ENCODE data around the gene APPL2. TPM values are rescaled to one million over a fixed set of nuclear protein-coding genes. Genes with fewer than 3 reads are reported as not detected.
"Not testable (repeated sequence)": the region's sequence is repeated elsewhere in the genome, so short reads cannot be mapped to it uniquely, and the experiment has no call there.

The APPL2 gene
- total RNA-seq, 2 experiments from 2014 or later, result 13.9 to 17.2 TPM

DNA sequence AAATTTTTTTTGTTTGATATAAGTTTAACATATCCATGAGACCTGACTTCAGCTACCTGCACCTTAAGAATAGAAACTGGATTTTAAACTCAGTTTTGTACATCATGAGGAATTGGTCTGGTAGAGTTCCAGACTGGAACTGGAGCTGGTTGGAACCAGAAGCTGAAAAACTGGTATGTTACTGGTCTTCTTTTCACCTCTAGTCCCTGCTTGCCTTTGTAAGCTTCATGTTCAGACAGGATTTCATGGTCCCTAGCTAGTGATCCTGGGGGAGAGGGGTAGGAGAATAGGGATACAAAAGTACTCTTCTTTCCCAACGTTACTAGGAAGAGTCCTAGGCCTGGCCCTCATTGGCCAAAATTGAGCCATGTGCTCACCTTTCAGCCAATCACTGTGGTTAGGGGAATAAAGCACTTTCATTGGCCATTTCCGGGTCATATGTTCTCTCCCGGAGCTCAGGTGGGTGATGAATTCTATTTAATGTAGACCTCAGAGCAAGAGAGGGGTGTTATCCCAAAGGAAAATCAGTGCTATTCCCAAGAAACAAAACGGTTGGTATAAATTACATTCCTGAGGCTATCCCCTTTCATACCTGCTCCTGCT lies 36.9 kb upstream of the APPL2 start:
- ATAC-seq, result no peak
- POLR2A ChIA-PET, result no interaction called here
- intact Hi-C loops (cut with DNase I, micrococcal nuclease), result no loop called here
- Mint-ChIP-seq H3K27ac (no peak overlapping the region), H3K9me3 (ENCODE audit: low read depth) (no peaks in the 10 kb centered on the region), H3K36me3 (ENCODE audit: low read depth) (no peaks in the 10 kb centered on the region), H3K4me1 (peaks cover 3% of the 10 kb centered on the region), H3K27me3 (no peaks in the 10 kb centered on the region), H3K4me3 (no peak overlapping the region)
- CTCF ChIA-PET, result interaction anchor here (0.8 kb wide), 1 partner anchor 110 kb away, joined by 3 read pairs; no protein-coding TSS in a partner anchor
- DNase-seq, result no peak

DNA sequence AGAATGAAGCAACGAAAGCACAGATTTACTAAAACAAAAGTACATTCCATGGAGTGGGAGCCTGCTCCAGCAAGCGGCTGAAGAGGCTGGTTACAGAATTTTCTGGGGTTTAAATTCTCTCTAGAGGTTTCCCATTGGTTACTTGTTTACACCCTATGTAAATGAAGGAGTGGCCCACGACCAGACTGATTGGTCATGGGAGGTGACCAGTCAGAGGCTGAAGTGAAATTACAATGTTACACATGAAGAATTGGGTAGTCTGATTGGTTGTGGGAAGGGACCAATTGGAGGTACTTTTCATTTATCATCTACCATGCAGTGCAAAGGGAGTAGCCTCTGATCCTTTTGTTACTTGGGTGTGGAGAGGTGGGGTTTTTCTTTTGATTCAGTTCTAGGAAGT lies 36.2 kb upstream of the APPL2 start:
- CTCF ChIA-PET, result no interaction called here

DNA sequence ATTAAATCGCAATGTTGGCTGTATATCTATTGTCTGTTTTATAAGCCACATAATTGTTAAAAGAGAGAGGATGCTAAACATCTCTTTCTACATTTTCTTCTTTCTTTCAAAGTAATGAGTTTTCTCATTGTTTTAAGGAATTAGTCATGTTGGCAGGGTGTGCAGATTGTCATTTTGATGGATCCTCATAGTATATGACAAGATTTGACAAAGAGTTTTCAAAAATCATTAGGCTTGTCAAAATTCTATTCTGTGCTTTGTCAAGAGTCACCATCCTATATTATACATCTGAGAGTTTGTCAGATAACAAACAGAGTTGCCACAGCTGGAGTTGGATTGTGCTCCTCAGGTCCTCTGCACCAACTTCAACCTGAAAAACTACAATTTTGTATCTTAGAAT lies 35.4 kb upstream of the APPL2 start:
- H3K27me3 Mint-ChIP-seq, result no peaks in the 10 kb centered on the region
- H3K4me1 Mint-ChIP-seq, result peaks cover 2% of the 10 kb centered on the region
- no peak overlapping the region for H3K4me3 Mint-ChIP-seq
- no peak overlapping the region for H3K27ac Mint-ChIP-seq
- H3K9me3 Mint-ChIP-seq (ENCODE audit: low read depth), result no peaks in the 10 kb centered on the region
- ATAC-seq, result no peak
- CTCF ChIA-PET, result no interaction called here
- intact Hi-C loops (cut with DNase I, micrococcal nuclease), result no loop called here
- POLR2A ChIA-PET, result no interaction called here
- no peaks in the 10 kb centered on the region for H3K36me3 Mint-ChIP-seq (ENCODE audit: low read depth)
- no peak for DNase-seq

More for the DNA sequence above, 36.2 kb upstream of the APPL2 start:
- H3K9me3 Mint-ChIP-seq (ENCODE audit: low read depth), result no peaks in the 10 kb centered on the region
- intact Hi-C loops (cut with DNase I, micrococcal nuclease), result no loop called here
- POLR2A ChIA-PET, result no interaction called here
- no peak for ATAC-seq
- no peak overlapping the region for H3K27ac Mint-ChIP-seq
- no peaks in the 10 kb centered on the region for H3K27me3 Mint-ChIP-seq
- H3K36me3 Mint-ChIP-seq (ENCODE audit: low read depth), result no peaks in the 10 kb centered on the region
- DNase-seq, result no peak
- no peak overlapping the region for H3K4me3 Mint-ChIP-seq
- H3K4me1 Mint-ChIP-seq, result peaks cover 3% of the 10 kb centered on the region

DNA sequence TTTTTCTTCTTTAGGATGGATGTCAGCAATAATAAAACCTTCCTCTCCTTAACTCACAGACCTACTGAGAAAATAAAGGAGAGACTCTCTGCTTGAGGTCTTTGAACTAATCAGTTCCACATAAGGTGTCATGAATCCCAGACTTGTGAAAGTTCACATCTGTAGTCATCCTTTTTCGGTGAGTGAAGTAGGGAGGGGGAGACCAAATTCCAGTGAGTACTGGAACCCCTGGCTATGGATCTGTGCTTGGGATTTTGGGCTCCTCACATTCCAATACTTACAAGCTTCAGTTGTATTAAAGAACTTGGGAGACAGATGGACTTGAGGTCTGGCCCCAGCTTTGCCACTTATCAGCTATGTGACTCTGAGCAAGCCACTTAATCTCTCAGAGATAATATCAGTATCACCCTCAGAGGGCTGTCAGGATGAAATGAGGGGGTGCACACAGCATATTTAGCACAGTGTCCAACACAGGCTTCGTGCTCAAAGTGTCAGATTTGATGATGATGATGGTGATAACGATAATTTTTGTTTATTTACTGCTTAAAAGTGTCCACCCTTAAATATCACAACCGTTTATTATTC lies 34.8 kb upstream of the APPL2 start:
- ATAC-seq (no peak), DNase-seq (no peak)
- H3K9me3 Mint-ChIP-seq (ENCODE audit: low read depth), result no peaks in the 10 kb centered on the region
- intact Hi-C loops (cut with DNase I, micrococcal nuclease), result no loop called here
- ChIA-PET CTCF (interaction anchor here (1.7 to 2.0 kb wide), 2 partner anchors 10 to 112 kb away, joined by 4 to 6 read pairs; no protein-coding TSS in a partner anchor), POLR2A (no interaction called here)
- no peak overlapping the region for H3K4me3 Mint-ChIP-seq
- no peaks in the 10 kb centered on the region for H3K27me3 Mint-ChIP-seq
- H3K4me1 Mint-ChIP-seq, result no peaks in the 10 kb centered on the region
- no peak overlapping the region for H3K27ac Mint-ChIP-seq
- no peaks in the 10 kb centered on the region for H3K36me3 Mint-ChIP-seq (ENCODE audit: low read depth)

DNA sequence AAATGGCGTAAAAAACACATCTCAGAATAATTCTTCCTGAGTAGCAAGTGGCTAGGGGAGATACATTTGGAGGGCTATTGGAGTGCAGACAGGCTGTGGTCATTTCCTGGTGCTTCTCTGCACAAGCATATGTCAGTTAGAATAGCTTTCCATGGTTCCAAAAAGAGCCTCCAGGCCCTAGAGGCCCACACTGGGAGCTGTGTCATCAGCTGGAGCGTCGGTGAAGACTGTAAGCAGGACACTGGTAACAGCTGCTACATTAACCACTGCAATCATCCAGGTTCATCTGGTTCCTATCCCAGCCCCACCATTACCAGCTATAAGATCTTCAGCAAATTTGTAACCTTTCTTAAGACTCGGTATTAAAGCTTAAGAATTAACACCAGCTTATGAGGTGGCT lies 31.7 kb upstream of the APPL2 start:
- H3K27me3 Mint-ChIP-seq, result no peaks in the 10 kb centered on the region
- H3K27ac Mint-ChIP-seq, result no peak overlapping the region
- ChIA-PET POLR2A (no interaction called here), CTCF (no interaction called here)
- intact Hi-C loops (cut with DNase I, micrococcal nuclease), result no loop called here
- no peaks in the 10 kb centered on the region for H3K9me3 Mint-ChIP-seq (ENCODE audit: low read depth)
- no peak for DNase-seq
- no peak for ATAC-seq
- no peaks in the 10 kb centered on the region for H3K4me1 Mint-ChIP-seq
- H3K36me3 Mint-ChIP-seq (ENCODE audit: low read depth), result no peaks in the 10 kb centered on the region
- H3K4me3 Mint-ChIP-seq, result no peak overlapping the region

DNA sequence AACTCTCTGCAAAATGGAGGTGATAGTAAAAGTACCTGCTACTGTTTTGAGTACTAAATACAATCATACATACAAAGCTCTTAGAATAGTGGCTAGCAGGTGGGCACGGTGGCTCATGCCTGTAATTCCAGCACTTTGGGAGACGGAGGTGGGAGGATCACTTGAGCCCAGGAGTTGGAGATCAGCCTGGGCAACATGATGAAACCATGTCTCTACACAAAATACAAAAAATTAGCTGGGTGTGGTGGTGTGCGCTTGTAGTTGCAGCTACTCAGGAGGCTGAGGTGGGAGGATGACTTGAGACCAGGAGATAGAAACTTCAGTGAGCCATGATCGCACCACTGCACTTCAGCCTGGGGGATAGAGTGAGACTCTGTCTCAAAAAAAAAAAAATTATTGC lies 28.8 kb upstream of the APPL2 start:
- ChIA-PET POLR2A (no interaction called here), CTCF (no interaction called here)
- Mint-ChIP-seq H3K27ac (no peak overlapping the region), H3K9me3 (ENCODE audit: low read depth) (no peaks in the 10 kb centered on the region), H3K27me3 (peaks cover 3% of the 10 kb centered on the region), H3K36me3 (ENCODE audit: low read depth) (no peaks in the 10 kb centered on the region), H3K4me3 (no peak overlapping the region), H3K4me1 (no peaks in the 10 kb centered on the region)
- intact Hi-C loops (cut with DNase I, micrococcal nuclease), result no loop called here
- DNase-seq, result no peak
- ATAC-seq, result no peak

DNA sequence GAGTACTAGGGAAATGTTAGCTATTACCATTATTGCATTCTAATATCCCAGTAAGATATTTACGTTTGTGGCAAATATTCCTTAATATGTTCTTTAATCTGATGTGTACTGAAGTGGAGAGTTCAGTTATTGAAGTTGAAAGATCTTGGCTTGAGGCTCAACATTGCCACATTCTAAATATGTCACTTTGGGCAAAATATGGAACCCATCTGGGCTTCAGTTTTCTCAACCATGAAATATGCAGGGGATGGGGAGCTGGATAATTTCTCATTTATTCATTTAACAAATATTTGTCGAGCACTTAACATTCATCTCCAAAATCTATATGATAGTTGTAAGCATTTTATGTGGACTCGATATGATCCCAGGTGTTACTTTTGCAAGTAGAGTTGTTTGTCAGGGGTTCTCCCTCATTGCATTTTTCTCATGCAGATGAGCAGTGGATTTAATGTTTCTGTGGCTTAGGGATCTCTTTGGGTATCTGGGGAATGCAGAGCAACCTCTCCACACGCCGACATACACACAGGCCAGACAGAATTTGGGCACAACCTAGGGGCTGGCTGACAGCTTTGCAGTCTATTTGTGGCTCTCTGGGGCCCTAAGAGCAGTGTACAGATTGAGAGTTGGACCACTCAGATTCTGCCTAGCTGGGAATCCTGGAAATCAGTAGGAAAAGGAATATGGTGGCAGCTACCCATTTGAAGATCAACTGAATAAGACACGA lies 26.6 kb upstream of the APPL2 start:
- H3K27me3 Mint-ChIP-seq, result peaks cover 4% of the 10 kb centered on the region
- H3K9me3 Mint-ChIP-seq (ENCODE audit: low read depth), result no peaks in the 10 kb centered on the region
- intact Hi-C loops (cut with DNase I, micrococcal nuclease), result no loop called here
- ChIA-PET POLR2A (interaction anchor here (0.6 kb wide), 1 partner anchor 38 kb away, joined by 3 read pairs; no protein-coding TSS in a partner anchor), CTCF (no interaction called here)
- H3K27ac Mint-ChIP-seq, result no peak overlapping the region
- ATAC-seq (no peak), DNase-seq (no peak)
- no peak overlapping the region for H3K4me3 Mint-ChIP-seq
- no peaks in the 10 kb centered on the region for H3K4me1 Mint-ChIP-seq
- no peaks in the 10 kb centered on the region for H3K36me3 Mint-ChIP-seq (ENCODE audit: low read depth)

DNA sequence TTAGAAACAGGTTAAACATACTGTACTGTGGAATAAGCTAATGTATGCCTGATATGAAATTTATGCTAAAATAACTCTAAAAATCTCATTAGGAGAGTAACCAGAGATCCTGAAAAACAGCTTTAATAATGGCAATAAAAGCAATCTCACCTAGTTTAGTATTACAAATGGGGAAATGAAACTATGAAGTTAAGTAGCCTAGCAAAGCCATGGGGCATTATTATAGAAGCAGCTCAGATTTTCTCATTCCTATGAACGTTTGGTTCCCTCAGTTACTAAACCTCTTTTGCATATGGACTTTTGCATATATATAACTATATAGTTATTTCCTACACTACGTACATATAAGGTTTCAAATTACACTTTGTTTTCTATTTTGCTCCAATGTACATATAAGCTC lies 25.0 kb upstream of the APPL2 start:
- peaks cover 4% of the 10 kb centered on the region for H3K27me3 Mint-ChIP-seq
- POLR2A ChIA-PET, result no interaction called here
- intact Hi-C loops (cut with DNase I, micrococcal nuclease), result no loop called here
- H3K4me1 Mint-ChIP-seq, result peaks cover 2% of the 10 kb centered on the region
- H3K4me3 Mint-ChIP-seq, result no peak overlapping the region
- no peak for DNase-seq
- H3K36me3 Mint-ChIP-seq (ENCODE audit: low read depth), result no peaks in the 10 kb centered on the region
- CTCF ChIA-PET, result interaction anchor here (1.3 kb wide), 1 partner anchor 9 kb away, joined by 6 read pairs; no protein-coding TSS in a partner anchor
- no peak overlapping the region for H3K27ac Mint-ChIP-seq
- H3K9me3 Mint-ChIP-seq (ENCODE audit: low read depth), result no peaks in the 10 kb centered on the region
- ATAC-seq, result no peak

DNA sequence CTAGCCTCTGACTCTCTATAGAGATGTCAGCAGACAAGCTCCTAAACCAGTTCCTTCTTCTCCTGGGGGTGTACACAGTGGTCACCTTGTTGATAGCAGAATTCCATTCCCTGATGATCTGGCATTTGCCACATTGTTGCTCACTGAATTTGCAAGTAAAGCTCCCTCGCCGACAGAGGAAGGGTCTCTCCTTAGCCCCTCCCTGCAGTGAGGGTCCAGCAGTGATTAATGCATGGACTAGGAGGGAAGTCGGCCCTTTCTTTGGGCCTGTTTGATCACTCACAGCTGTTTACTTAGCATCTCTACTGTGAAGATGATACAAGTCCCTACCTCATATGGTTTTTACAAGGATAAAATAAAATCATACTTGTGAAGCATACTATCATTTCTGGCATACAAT lies 23.3 kb upstream of the APPL2 start:
- no peak for ATAC-seq
- H3K36me3 Mint-ChIP-seq (ENCODE audit: low read depth), result no peaks in the 10 kb centered on the region
- ChIA-PET POLR2A (no interaction called here), CTCF (no interaction called here)
- H3K4me3 Mint-ChIP-seq, result no peak overlapping the region
- no peak for DNase-seq
- intact Hi-C loops (cut with DNase I, micrococcal nuclease), result no loop called here
- peaks cover 5% of the 10 kb centered on the region for H3K4me1 Mint-ChIP-seq
- H3K27me3 Mint-ChIP-seq, result peaks cover 4% of the 10 kb centered on the region
- H3K27ac Mint-ChIP-seq, result no peak overlapping the region
- H3K9me3 Mint-ChIP-seq (ENCODE audit: low read depth), result no peaks in the 10 kb centered on the region

DNA sequence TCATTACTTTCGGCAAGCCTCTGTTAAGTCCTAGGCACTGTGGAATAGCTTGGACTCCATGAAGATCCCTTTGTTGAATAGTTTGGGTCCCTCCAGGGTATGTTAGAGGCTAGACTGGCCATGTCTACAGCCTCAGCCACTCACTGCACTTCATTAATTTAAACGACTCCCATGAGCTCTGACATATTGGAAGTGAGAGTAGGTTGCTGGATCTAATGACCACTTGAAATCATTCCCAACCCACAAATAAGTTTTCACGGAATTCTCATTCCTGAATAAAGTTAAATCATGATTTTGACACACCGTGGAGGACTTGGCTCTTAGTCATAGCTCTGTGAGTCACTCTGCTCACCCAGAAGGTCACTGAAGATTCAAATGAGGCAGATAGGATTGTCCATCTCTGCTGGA lies 21.4 kb upstream of the APPL2 start:
- Mint-ChIP-seq H3K27ac (no peak overlapping the region), H3K4me1 (peaks cover 5% of the 10 kb centered on the region), H3K27me3 (peaks cover 4% of the 10 kb centered on the region), H3K9me3 (ENCODE audit: low read depth) (no peaks in the 10 kb centered on the region), H3K36me3 (ENCODE audit: low read depth) (no peaks in the 10 kb centered on the region), H3K4me3 (no peak overlapping the region)
- CTCF ChIA-PET, result no interaction called here
- POLR2A ChIA-PET, result no interaction called here
- intact Hi-C loops (cut with DNase I, micrococcal nuclease), result no loop called here
- no peak for DNase-seq
- no peak for ATAC-seq

DNA sequence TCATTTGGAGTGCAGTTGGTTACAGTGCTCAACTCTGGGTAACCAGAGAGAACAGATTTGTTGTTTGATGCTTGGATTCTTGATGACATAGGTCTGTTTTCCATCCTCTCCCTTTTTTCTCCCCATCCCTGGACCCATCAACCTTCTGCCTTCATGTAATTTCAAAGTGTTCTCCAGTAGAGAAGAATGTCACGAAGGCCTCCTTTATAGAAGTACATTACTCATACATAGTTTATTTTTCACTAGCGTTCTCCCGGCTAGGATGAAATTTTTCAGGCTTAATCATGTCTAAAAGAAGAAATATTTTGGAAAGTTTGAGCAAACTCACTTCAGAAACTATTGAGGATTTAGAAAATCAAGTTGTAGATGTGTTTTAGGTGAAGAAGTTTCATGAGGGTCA lies 20.9 kb upstream of the APPL2 start:
- POLR2A ChIA-PET, result no interaction called here
- intact Hi-C loops (cut with DNase I, micrococcal nuclease), result no loop called here
- H3K27ac Mint-ChIP-seq, result no peak overlapping the region
- H3K36me3 Mint-ChIP-seq (ENCODE audit: low read depth), result no peaks in the 10 kb centered on the region
- CTCF ChIA-PET, result no interaction called here
- no peaks in the 10 kb centered on the region for H3K9me3 Mint-ChIP-seq (ENCODE audit: low read depth)
- no peak for ATAC-seq
- no peak for DNase-seq
- peaks cover 5% of the 10 kb centered on the region for H3K4me1 Mint-ChIP-seq
- no peak overlapping the region for H3K4me3 Mint-ChIP-seq
- H3K27me3 Mint-ChIP-seq, result peaks cover 4% of the 10 kb centered on the region

DNA sequence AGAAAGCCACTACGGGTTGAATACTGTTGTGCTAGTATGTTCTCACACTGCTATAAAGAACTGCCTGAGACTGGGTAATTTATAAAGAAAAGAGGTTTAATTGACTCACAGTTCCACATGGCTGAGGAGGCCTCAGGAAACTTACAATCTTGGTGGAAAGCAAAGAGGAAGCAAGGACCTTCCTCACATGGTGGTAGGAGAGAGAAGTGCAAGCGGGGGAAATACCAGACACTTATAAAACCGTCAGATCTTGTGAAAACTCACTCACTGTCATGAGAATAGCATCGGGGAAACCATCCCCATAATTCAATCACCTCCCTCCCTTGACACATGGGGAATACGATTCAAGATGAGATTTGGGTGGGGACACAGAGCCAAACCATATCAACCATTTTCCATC lies 20.5 kb upstream of the APPL2 start:
- DNase-seq; ATAC-seq; H3K36me3 Mint-ChIP-seq (ENCODE audit: low read depth); H3K27me3 Mint-ChIP-seq; H3K4me1 Mint-ChIP-seq; H3K4me3 Mint-ChIP-seq; POLR2A ChIA-PET; intact Hi-C loops (cut with DNase I, micrococcal nuclease); H3K9me3 Mint-ChIP-seq (ENCODE audit: low read depth); H3K27ac Mint-ChIP-seq: not testable (repeated sequence)
- CTCF ChIA-PET, result interaction anchor here (0.6 kb wide), 1 partner anchor 106 kb away, joined by 3 read pairs; no protein-coding TSS in a partner anchor
